GM18519 (cell line): ENCODE results near the gene FASN.

Experiments used
- ATAC-seq: cut with Tn5 transposase; IDR thresholded peaks from one replicate; pipeline ENCODE4 v1.9.1; 2021; ENCODE audit warnings: mild to moderate bottlenecking, moderate library complexity; ENCODE audit not compliant: unreplicated experiment, low FRiP score

The FASN gene

GRCh38 chr17:82078433-82078832, 19.6 kb downstream of the FASN start:
- no peak for ATAC-seq

- no peak for ATAC-seq
Measured at GRCh38 chr17:82077617-82078358, 20.2 kb downstream of the FASN start.

- no peak for ATAC-seq
Measured at GRCh38 chr17:82076785-82077591, 21.0 kb downstream of the FASN start.

GRCh38 chr17:82076018-82076784, 21.8 kb downstream of the FASN start:
- ATAC-seq = no peak

GRCh38 chr17:82073446-82073845, 24.6 kb downstream of the FASN start:
- ATAC-seq = no peak

- ATAC-seq = no peak
Measured at GRCh38 chr17:82072827-82073226, 25.2 kb downstream of the FASN start.

GRCh38 chr17:82070611-82071010, 27.4 kb downstream of the FASN start:
- ATAC-seq = no peak

- no peak for ATAC-seq
Measured at GRCh38 chr17:82065638-82066303, 32.3 kb downstream of the FASN start, which contains the start of gene DUS1L. Gene DUS1L (minus strand): TSS chr17:82065804. CDS start chr17:82065059, 745 bp downstream.

- no peak for ATAC-seq
Measured at GRCh38 chr17:82065193-82065637, 32.8 kb downstream of the FASN start.

GRCh38 chr17:82064433-82065192, 33.4 kb downstream of the FASN start:
- ATAC-seq = no peak

- ATAC-seq = no peak
Measured at GRCh38 chr17:82063424-82064415, 34.3 kb downstream of the FASN start.

GRCh38 chr17:82062984-82063368, 35.1 kb downstream of the FASN start:
- ATAC-seq = no peak

GRCh38 chr17:82062076-82062983, 35.7 kb downstream of the FASN start:
- ATAC-seq = no peak

- no peak for ATAC-seq
Measured at GRCh38 chr17:82061047-82061925, 36.8 kb downstream of the FASN start.

- no peak for ATAC-seq
Measured at GRCh38 chr17:82060614-82061013, 37.4 kb downstream of the FASN start.

GRCh38 chr17:82060001-82060380, 38.0 kb downstream of the FASN start:
- no peak for ATAC-seq
